C4-2B (cell line): ENCODE measurements around the gene ADSS1.

Experiments
- CTCF ChIP-seq: fragments of 450-650 bp; conservative IDR thresholded peaks from 2 replicates; pipeline ENCODE4 v1.5.1; 2017; ENCODE audit warnings: mild to moderate bottlenecking
- ZFX ChIP-seq: fragments of 450-650 bp; IDR thresholded peaks from 2 replicates; pipeline ENCODE4 v1.6.1; 2017

GRCh38 chr14:104678901-104679705 lies 44.9 kb upstream of the ADSS1 start:
- TF ChIP-seq CTCF (no peak), ZFX (no peak)
